GM15510 (cell line): ENCODE measurements around the gene GPAM.

Experiments
- POLR2A ChIP-seq: IDR thresholded peaks from 3 replicates; pipeline ENCODE4 v1.6.1; 2011; ENCODE audit warnings: borderline replicate concordance; ENCODE audit not compliant: insufficient read length; ENCODE audit errors: extremely low read depth

The GPAM gene

DNA sequence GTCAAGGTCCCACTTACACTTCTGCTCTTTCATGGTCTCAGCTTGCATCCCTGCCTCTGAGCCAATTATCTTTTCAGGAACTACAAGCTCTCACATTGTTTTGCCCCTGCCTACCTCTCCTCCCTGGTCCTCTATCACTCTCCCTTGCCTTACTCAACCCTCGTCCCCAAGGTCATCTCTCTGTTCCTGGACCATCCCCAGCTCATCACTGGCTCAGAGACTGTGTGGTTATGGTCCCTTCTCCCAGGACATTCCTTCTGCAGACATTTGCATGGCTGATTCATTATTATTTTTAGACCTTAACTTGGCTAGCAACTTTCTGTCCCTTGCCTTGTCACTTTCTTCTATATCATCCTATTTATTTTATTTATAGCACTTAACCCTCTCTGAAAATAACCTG is 17.8 kb upstream of the GPAM start:
- no peak for TF ChIP-seq POLR2A

DNA sequence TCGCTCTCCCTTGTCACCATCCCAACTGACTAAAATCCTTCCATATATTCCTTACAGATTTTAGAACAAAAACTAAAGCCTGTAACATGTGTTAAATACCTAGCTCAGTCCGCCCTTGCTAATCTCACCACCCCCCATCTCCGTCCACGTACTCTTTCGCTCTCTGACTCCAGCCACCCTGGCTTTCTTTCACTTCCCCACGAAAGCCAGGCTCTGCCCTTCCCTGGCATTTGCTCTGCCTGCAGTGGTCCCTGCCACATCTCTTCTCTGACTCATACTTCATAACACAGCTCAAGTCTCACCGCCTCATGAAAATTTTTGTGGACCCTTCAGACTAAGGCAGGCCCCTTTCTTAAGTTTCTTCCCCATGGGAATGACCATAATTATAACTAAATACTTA is 11.7 kb upstream of the GPAM start:
- TF ChIP-seq POLR2A: no peak

DNA sequence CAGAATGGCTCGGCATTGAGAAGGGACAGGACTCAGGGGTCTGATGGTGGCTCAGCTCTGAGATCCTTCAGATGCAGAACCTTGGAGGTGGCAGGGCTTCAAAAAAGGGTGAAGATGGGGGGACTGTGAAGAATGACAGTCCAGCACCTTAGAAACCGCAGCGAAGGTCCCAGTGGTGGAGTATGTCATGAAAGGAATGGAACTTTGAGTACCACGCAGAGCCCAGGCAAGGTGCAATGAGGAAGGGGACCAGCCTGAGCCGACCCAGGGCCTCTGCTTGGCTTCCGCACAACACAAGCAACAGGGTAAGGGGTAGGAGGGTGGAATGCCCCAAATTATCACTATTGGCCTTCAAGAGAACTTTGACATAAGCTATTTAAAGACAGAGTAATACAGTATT is 8.2 kb upstream of the GPAM start:
- no peak for TF ChIP-seq POLR2A

DNA sequence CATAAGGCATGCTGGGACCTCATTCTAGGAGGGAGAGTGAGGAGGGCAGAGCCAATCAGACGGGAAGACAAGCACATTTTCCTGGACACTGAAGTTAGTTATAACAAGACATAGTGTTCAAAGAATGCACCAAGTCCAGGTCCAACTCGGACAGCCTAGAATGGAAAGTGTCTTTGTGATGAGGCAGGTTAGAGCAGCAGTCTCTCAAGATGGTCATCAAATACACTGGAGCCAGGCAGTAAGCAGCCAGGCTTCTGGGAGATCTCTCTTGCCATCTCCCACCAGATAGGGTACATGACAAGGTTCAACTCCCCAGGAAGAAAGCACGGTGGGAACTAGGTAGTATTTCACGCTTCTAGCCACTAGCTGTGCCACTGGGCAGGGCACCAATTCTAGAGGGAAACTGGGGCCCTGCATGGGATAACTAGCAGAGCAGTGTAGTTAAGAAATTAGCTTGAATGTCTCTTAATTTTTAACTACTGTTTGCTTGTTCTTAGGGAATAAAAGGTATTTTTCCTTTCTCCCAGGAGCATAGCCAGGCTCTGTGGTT is 7.6 kb upstream of the GPAM start:
- no peak for TF ChIP-seq POLR2A

DNA sequence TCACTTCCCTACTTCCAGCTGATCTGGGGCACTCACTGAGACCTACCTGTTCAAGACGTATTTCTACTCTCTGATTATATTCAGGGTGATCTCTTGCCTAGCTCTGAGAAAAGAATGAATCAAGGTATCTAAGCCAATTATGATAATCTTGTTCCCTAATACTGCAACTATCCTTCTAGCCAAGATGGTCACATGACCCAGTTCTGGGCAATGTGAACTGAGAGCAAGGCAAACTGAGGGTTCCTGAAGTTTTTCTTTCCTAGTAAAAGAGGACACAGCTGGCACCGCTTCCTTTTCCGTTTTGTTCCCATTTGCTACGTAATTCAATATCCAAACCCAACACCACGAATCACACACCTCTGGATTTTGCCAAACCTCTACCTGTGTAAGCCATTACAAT is 5.9 kb upstream of the GPAM start:
- no peak for TF ChIP-seq POLR2A

DNA sequence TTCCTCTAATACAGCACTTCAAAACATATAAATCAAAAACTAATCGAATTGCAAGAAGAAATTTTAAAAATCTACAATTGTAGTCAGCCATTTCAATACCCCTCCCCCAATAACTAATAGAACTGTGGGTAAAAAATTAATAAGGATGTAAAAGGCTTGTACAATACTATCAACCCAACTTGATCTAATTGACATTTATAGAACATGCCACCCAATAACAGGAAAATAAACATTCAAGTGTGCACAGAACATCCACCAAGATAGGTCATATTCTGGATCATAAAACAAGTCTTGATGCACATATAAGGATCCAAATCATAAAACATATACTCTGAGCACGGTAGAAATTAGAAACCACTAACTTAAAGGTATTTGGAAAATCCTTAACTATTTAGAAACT is 4.0 kb upstream of the GPAM start:
- TF ChIP-seq POLR2A: no peak

DNA sequence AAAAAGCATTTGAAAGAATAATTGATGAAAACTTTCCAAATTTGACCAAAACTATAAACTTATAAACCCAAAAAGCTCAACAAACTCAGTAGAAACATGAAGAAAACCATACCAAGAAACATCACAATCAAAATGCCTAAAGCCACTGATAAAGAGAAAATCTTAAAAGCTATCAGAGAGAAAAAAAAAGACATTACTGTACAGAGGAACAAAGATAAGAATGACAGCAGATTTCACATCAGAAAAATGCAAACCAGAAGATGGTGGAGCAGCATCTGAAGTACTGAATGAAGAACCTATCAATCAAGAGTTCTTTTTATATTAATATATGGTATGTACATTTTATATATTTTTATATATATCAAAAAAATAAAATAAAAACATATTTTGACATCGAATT is 2.4 kb upstream of the GPAM start:
- TF ChIP-seq POLR2A: no peak

DNA sequence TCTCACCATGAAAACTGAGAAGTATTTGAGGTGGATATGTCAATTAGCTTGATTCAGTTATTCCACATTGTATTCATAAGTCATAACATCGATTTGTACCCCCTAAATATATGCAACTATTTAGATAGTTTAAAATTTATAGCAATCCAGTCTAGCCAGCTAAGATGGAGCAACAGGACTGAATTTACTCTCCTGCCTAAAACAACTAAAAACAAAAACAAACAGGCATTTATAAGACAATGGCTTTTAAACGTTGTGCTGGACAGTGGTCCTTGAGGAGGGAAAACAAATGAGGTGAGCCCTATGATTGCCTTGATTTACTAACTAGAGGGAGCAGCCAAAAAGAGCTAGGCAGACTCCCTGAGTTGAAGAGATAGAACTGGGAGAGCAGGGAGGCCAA is 814 bp upstream of the GPAM start:
- TF ChIP-seq POLR2A: no peak

DNA sequence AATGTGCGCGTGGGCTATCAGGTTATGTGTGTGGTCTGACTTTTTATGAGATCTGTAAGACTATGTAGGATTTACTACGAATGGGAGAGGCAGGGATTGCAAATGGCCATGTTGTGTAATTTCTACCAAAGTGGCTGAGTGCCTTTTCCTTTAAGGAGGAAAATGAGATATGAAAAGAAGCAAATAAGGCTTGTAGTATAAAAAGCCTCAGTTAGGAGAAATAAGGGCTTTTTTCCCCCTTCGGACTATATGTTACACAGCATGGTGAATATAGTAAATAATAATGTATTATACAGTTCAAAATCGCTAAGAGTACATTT is 447 bp upstream of the GPAM start:
- no peak for TF ChIP-seq POLR2A

DNA sequence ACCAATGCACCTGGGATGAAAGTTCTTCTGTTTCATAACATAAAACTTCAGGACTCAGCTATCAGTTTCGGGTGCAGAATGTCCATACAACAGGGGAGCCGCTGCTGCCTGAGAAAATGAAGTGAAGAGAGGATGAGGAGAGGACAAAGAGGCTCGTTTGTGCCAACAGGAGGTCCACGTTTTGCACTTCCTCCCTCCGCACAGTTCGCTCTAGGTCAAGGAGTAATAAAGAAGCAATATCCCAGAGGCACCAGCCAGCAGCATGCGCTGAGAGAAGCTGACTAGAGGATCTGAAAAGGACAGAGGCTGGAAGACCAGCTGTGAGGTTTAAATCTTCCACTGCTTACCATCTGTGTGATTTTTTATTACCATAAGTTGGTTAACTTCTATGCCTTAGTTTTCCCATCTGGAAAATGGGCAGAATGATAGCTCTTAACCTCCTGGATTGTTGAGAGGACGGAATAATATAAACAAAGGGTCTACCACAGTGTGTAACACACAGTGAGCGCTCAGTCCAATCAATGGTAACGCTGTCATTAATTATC is 709 bp downstream of the GPAM start:
- TF ChIP-seq POLR2A: no peak

DNA sequence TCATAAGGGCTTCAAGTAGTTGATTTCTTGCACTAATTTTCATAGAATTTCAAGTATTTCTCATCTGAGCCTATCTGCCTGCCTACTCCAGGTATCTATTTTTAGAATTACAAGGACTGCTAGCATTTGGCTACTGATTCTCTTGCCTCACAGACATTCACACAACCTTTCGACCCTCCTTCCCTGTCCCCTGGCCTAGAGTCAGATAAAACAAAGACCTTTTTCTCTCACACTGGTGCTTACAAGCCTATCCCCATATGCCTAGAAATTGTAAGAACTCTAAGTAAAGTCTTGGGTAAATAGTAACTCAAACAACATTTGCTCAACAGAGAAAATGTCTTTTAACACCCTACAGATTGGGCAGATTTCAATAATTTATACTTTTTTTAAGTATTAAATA is 6.3 kb downstream of the GPAM start:
- no peak for TF ChIP-seq POLR2A

DNA sequence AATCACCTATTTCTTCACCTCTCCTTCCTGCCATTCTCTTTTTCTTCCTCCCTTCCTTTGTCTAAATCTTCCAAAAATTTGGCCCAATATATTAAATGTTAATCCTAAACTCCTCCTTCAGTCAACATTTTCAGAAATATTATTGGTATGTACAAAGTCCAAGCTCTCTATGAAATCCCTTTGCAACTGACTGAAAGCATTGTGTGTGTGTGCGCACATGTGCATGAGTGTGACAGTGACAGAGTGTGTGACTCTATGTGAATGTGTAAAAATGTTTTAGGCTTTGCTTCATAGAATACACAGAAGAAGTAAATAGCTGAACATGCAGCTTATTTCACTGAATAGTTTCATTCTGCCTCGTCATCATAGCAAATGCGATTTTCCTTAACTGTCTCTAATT is 7.0 kb downstream of the GPAM start:
- no peak for TF ChIP-seq POLR2A

DNA sequence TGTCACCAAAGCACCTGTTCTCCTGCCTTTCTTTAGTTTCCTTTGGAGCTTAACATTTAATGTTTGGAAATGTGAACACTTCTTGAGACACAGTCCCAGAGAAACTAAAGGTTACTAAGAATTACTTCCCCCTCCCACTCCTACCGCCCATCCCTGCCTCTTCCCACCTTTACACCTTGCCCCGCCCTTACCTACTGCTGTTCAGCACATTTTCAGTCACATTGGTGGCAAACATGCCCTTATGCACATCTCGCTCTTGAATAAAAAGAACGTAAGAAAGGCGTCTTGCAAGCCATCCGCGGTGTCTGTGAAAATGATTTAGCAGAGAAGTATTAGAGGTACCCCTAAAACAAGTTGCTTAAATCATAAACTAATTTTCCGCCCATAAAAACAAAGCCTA is 8.2 kb downstream of the GPAM start:
- no peak for TF ChIP-seq POLR2A

DNA sequence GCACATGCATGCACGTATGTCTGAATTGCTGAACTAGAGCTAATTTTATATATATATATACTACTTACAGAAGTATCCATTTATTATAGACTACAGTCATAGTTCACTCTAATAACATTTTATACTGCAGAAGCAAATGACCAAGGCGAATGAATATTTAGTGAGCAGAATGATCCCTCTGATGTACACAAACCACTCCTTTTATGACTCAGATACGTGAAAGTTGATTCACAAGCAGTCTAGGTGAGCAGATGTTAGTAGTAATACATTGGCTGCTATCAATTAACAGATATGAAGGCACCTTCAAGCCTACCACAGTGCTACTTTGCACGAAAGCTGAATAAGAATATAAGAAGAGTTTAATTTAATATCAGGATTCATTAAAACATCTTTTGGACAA is 10.4 kb downstream of the GPAM start:
- no peak for TF ChIP-seq POLR2A

DNA sequence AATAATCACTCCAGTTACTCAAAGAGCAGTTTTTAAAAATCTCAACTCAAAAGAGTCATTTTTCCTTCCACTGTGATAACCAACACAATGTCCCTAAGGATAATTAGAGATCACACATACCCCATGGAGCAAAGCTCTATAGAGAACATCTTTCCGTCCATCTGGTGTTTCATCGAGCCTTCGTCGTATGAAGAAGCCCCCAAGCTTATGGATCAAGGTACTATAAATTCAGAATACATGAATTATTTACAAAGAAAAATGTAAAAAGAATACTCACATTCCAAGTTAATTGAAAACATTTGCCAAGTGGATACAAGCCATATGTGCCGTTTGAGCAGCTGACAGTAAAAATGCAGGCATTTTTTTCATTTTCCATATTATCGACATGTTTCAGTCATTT is 14.8 kb downstream of the GPAM start:
- no peak for TF ChIP-seq POLR2A

DNA sequence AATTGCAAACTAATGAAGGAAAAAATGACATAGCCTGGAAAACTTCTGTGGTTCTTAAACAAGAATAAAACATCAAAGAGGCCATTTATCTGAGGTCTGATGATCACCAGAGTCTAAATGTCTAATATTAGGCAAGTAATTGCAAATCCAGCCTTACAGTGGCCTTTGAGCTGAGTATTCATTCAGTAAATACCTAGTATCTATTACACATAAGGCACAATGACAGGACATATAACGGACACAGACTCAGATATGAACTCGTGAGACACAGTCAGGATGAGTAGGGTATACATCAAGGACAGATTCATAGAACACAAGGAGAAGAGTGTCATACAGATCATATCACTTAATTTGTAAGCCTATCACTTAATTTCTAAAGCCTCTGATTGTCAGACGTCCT is 16.8 kb downstream of the GPAM start:
- no peak for TF ChIP-seq POLR2A

DNA sequence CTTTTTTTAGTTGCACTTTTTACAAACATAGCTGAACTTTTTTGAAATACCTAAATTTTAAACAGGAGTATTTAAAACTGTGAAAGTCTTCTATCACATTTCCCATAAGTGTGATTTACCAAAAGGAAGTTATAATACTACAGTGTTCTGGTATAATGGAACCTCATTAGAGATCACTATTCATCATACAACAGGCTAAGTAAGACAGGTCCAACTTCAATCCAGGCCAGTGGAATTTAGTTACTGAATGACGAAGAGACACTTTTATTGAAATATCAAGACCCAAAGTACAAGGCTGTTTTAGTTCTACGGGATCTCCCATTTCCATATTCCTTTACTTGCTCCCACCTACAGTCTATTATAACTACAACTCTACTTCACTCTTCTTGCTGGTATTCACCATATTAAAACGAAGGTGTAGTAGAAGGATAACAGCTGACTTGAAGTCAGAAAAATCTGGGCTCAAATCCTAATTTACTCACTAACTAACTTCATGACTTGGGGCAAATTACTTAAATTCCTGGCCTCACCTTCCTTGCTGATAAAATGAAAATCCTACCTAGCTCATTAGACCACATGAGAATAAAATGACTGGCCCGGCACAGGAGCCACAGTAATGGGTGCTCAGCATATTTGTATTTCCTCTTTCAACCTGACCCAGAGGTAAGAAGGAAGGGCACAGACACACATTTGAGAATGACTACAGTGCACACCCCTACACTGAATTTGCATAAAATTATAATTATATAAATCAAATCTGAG is 21.6 kb downstream of the GPAM start:
- no peak for TF ChIP-seq POLR2A

DNA sequence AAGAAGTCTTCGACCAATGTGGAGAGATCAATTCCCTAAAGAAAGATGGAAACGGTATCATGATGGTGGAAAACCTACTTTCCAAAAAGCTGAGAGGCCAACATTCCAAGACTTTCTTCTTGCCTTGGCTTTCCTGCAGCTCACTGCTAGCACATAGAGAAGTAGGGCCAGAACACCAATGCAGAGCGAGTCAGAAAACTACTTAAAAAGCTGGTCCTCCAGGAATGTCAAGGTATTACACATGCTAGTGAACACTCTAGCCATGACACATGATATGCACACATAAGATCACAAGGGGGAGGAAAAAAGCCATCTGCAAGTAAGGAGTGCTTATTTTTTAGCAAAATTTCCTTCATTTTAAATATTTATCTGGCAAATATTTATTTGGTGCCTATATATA is 22.7 kb downstream of the GPAM start:
- no peak for TF ChIP-seq POLR2A

DNA sequence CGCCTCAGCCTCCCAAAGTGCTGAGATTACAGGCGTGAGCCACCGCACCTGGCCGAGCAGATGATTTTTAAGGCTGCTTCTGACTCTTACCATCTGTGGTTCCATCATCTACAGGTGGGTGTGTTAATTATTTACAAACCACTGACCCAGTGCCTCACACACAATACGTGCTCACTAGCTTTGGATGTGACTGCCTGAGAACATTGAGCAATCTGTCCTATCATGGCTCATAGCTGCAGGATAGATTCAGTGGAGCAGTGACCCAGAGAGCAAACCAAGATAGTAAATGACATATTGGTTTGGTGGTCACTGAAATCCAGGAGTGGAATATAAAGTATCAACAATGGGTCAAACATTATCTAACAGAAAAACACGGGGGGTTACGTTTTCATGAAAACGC is 24.1 kb downstream of the GPAM start:
- no peak for TF ChIP-seq POLR2A
